Neural progenitor cell (in vitro differentiated cells): ENCODE measurements around the gene NTF3. TPM values are rescaled to one million over a fixed set of nuclear protein-coding genes. Genes with fewer than 3 reads are reported as not detected.

ENCODE experiments used
- DNase-seq: peaks from one replicate; pipeline ENCODE4 v3.0.0-alpha.2; 2016; ENCODE audit warnings: low spot score
- H2AFZ ChIP-seq: fragments of 200-600 bp; sonication (generic); replicated peaks from 2 replicates; pipeline ENCODE4 v1.6.1; 2016; ENCODE audit warnings: antibody characterized with exemption
- H3F3A ChIP-seq: fragments of 200-600 bp; sonication (generic); 2 replicates; pipeline ENCODE4 v1.6.1; 2016; ENCODE audit warnings: antibody characterized with exemption, low read depth
- H3K27ac ChIP-seq: fragments of 200-600 bp; sonication (generic); 2 replicates; pipeline ENCODE4 v1.5.1; 2016; ENCODE audit warnings: mild to moderate bottlenecking
- H3K27me3 ChIP-seq: fragments of 200-600 bp; sonication (generic); 2 replicates; pipeline ENCODE4 v1.6.1; 2016; ENCODE audit warnings: mild to moderate bottlenecking, moderate library complexity
- H3K36me3 ChIP-seq: fragments of 200-600 bp; sonication (generic); 2 replicates; pipeline ENCODE4 v1.5.1; 2016
- H3K4me1 ChIP-seq: fragments of 200-600 bp; sonication (generic); 2 replicates; pipeline ENCODE4 v1.6.1; 2016; ENCODE audit warnings: mixed run types
- H3K4me2 ChIP-seq: fragments of 200-600 bp; sonication (generic); 2 replicates; pipeline ENCODE4 v1.6.1; 2016
- H3K4me3 ChIP-seq: fragments of 200-600 bp; sonication (generic); 2 replicates; pipeline ENCODE4 v1.5.1; 2016
- H3K79me2 ChIP-seq: fragments of 200-600 bp; sonication (generic); 2 replicates; pipeline ENCODE4 v1.6.1; 2016; ENCODE audit warnings: low read depth
- H3K9ac ChIP-seq: fragments of 200-600 bp; sonication (generic); 2 replicates; pipeline ENCODE4 v1.6.1; 2016
- H3K9me3 ChIP-seq: fragments of 200-600 bp; sonication (generic); 2 replicates; pipeline ENCODE4 v1.5.1; 2016; ENCODE audit warnings: low read depth
- H4K20me1 ChIP-seq: fragments of 200-600 bp; sonication (generic); 2 replicates; pipeline ENCODE4 v1.6.1; 2016; ENCODE audit warnings: low read depth
- H3K27ac Mint-ChIP-seq: 3 replicates; pipeline ENCODE4 v1.8.0; 2021; ENCODE audit warnings: mixed read lengths
- H3K27me3 Mint-ChIP-seq: 2 replicates; pipeline ENCODE4 v1.8.0; 2022; ENCODE audit warnings: low read depth, mild to moderate bottlenecking, inconsistent platforms, moderate library complexity, mixed read lengths; ENCODE audit not compliant: insufficient read depth
- H3K36me3 Mint-ChIP-seq: 3 replicates; pipeline ENCODE4 v1.8.0; 2021; ENCODE audit warnings: mixed read lengths
- H3K4me1 Mint-ChIP-seq: 3 replicates; pipeline ENCODE4 v1.8.0; 2021; ENCODE audit warnings: mixed read lengths
- H3K4me3 Mint-ChIP-seq: 3 replicates; pipeline ENCODE4 v1.8.0; 2021; ENCODE audit warnings: mild to moderate bottlenecking, moderate library complexity, mixed read lengths
- H3K9me3 Mint-ChIP-seq: 3 replicates; pipeline ENCODE4 v1.8.0; 2020; ENCODE audit warnings: mixed read lengths
- EZH2 ChIP-seq: fragments of 200-600 bp; sonication (generic); IDR thresholded peaks from 2 replicates; pipeline ENCODE4 v1.6.1; 2017; ENCODE audit warnings: antibody characterized with exemption, mild to moderate bottlenecking, moderate library complexity
- EZH2phosphoT487 ChIP-seq: fragments of 200-600 bp; sonication (generic); IDR thresholded peaks from 2 replicates; pipeline ENCODE4 v1.6.1; 2017; ENCODE audit warnings: antibody characterized with exemption
- total RNA-seq: library from RNA; depleted of rRNA; stranded (reverse); fragments of >200 nt; gene quantifications from 2 replicates; pipeline ENCODE4 v1.2.3, GENCODE V29; 2015; ENCODE audit warnings: low replicate concordance
- TF ChIP-seq, protein P1 (sequence below): fragments of 200-600 bp; sonication (generic); IDR thresholded peaks from 2 replicates; pipeline ENCODE4 v1.5.1; 2017; ENCODE audit warnings: antibody characterized with exemption, mild to moderate bottlenecking

NTF3 gene
- total RNA-seq, 1 donor from 2014 or later = 6.7 TPM

DNA sequence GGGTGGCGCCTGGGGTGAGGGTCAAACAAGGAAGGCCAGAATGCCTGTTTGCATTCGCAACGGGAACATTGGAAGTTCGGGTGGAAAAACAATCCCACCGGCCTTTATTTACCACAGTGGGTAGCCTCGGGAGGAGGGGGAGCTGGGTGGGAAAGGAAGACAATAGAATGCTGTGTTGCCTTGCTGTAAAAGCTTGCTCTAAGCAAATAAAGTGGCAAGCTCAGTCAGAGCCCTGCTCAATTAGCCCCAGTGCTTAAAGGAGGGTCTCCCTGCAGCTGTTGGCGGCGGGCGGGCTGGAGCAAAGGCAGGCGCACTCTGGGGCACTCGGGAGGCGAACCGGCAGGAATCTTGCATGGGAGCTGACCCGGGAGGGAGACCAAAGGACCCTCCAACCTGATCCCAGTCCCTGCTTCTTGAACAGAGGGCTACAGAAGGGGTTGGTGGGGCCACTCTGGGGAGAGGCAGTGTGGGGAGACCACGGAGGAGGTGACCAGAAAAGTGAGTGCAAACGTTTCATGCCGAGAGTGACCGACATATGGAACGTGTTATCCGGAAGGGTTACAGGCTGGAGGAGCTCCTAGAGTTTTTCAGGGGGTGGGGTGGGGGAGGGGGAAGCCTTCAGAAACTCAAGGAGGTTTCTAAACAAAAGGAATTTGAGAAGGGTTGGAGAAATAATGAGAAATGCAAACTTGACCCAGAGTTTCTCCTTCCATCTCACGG is 48.5 kb downstream of the NTF3 start:
- H3K9ac ChIP-seq = no peak overlapping the region
- TF ChIP-seq EZH2phosphoT487 (no peak), EZH2 (no peak)
- TF ChIP-seq, protein P1, sequence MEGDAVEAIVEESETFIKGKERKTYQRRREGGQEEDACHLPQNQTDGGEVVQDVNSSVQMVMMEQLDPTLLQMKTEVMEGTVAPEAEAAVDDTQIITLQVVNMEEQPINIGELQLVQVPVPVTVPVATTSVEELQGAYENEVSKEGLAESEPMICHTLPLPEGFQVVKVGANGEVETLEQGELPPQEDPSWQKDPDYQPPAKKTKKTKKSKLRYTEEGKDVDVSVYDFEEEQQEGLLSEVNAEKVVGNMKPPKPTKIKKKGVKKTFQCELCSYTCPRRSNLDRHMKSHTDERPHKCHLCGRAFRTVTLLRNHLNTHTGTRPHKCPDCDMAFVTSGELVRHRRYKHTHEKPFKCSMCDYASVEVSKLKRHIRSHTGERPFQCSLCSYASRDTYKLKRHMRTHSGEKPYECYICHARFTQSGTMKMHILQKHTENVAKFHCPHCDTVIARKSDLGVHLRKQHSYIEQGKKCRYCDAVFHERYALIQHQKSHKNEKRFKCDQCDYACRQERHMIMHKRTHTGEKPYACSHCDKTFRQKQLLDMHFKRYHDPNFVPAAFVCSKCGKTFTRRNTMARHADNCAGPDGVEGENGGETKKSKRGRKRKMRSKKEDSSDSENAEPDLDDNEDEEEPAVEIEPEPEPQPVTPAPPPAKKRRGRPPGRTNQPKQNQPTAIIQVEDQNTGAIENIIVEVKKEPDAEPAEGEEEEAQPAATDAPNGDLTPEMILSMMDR = no peak

DNA sequence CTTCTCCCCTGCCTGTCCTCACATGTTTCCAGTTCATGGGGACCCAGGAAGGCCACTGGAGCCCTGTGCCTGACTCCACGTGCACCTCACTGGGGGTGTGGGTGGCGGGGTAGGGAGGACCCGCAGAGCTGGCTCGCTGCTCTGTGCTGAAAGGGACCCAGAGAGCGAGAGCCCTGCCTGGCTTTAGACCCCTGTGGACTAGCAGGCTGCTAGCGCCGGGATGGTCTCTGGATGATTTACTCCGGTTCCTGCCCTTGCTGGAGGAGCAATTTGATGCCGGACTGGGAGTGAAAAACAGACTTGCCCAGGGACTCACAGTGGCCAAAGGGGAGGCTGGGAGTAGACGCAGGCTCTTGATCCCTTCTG is 49.0 kb downstream of the NTF3 start:
- peaks cover 28% of the 10 kb centered on the region for H3K4me1 Mint-ChIP-seq
- H3F3A ChIP-seq = peaks cover 49% of the 10 kb centered on the region
- H3K4me1 ChIP-seq = peaks cover 42% of the 10 kb centered on the region
- H3K36me3 ChIP-seq = no peaks in the 10 kb centered on the region
- H3K27me3 Mint-ChIP-seq = no peaks in the 10 kb centered on the region
- H4K20me1 ChIP-seq = peaks cover 18% of the 10 kb centered on the region
- no peaks in the 10 kb centered on the region for H3K9me3 ChIP-seq
- no peak overlapping the region for H3K27ac Mint-ChIP-seq
- H3K4me3 ChIP-seq = peak overlapping the region; percentile 43
- H3K9me3 Mint-ChIP-seq = no peaks in the 10 kb centered on the region
- peak overlapping the region; percentile 91 for H3K27ac ChIP-seq
- H2AFZ ChIP-seq = no peak overlapping the region
- H3K4me2 ChIP-seq = peak overlapping the region; percentile 89
- H3K36me3 Mint-ChIP-seq = no peaks in the 10 kb centered on the region
- no peaks in the 10 kb centered on the region for H3K27me3 ChIP-seq
- H3K9ac ChIP-seq = no peak overlapping the region
- DNase-seq = peak; percentile 70
- no peak for TF ChIP-seq EZH2phosphoT487
- TF ChIP-seq EZH2 = no peak
- TF ChIP-seq, protein P1 = no peak
- peaks cover 32% of the 10 kb centered on the region for H3K79me2 ChIP-seq
- no peak overlapping the region for H3K4me3 Mint-ChIP-seq

More for the DNA sequence above, 48.5 kb downstream of the NTF3 start:
- H3K36me3 Mint-ChIP-seq = no peaks in the 10 kb centered on the region
- DNase-seq = peak; percentile 87
- H3K27me3 Mint-ChIP-seq = no peaks in the 10 kb centered on the region
- H3K27ac Mint-ChIP-seq = peak overlapping the region; percentile 34
- peaks cover 28% of the 10 kb centered on the region for H3K79me2 ChIP-seq
- H3F3A ChIP-seq = peaks cover 49% of the 10 kb centered on the region
- H3K4me2 ChIP-seq = peak overlapping the region; percentile 89
- H3K4me3 Mint-ChIP-seq = peak overlapping the region; percentile 63
- H3K4me1 ChIP-seq = peaks cover 42% of the 10 kb centered on the region
- H3K4me3 ChIP-seq = peak overlapping the region; percentile 43
- no peaks in the 10 kb centered on the region for H3K27me3 ChIP-seq
- H3K9me3 Mint-ChIP-seq = no peaks in the 10 kb centered on the region
- H3K4me1 Mint-ChIP-seq = peaks cover 28% of the 10 kb centered on the region
- H4K20me1 ChIP-seq = peaks cover 18% of the 10 kb centered on the region
- peak overlapping the region; percentile 91 for H3K27ac ChIP-seq
- H3K36me3 ChIP-seq = no peaks in the 10 kb centered on the region
- no peak overlapping the region for H2AFZ ChIP-seq
- no peaks in the 10 kb centered on the region for H3K9me3 ChIP-seq

DNA sequence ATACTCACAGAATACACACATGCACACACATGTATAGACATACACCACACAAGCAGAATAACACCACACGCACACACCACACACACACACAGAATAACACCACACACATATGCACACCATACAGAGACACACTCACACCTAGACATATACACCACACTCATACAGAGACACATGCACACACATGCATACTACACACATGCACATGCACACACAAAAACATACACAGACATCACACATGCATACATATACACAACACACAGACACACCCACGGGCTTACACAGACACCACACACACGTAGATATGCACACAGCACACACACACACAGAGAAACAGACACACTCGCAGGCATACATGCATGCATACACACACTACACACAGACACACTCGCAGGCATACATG is 49.7 kb downstream of the NTF3 start:
- no peak overlapping the region for H3K4me3 ChIP-seq
- H3F3A ChIP-seq = peaks cover 49% of the 10 kb centered on the region
- no peak overlapping the region for H3K4me2 ChIP-seq
- peaks cover 18% of the 10 kb centered on the region for H4K20me1 ChIP-seq
- no peak for TF ChIP-seq EZH2
- TF ChIP-seq EZH2phosphoT487 = no peak
- TF ChIP-seq, protein P1 = no peak
- no peak for DNase-seq
- no peak overlapping the region for H3K9ac ChIP-seq
- H3K9me3 Mint-ChIP-seq = no peaks in the 10 kb centered on the region
- H2AFZ ChIP-seq = no peak overlapping the region
- H3K27ac ChIP-seq = no peak overlapping the region
- H3K36me3 ChIP-seq = no peaks in the 10 kb centered on the region
- H3K27me3 ChIP-seq = no peaks in the 10 kb centered on the region
- no peak overlapping the region for H3K4me3 Mint-ChIP-seq
- H3K4me1 Mint-ChIP-seq = peaks cover 28% of the 10 kb centered on the region
- no peaks in the 10 kb centered on the region for H3K36me3 Mint-ChIP-seq
- peaks cover 42% of the 10 kb centered on the region for H3K4me1 ChIP-seq
- H3K79me2 ChIP-seq = peaks cover 32% of the 10 kb centered on the region
- no peaks in the 10 kb centered on the region for H3K9me3 ChIP-seq
- no peak overlapping the region for H3K27ac Mint-ChIP-seq
- H3K27me3 Mint-ChIP-seq = no peaks in the 10 kb centered on the region
